Astrocyte (in vitro differentiated cells and primary cell): Measurements from ENCODE around the gene UNC79. TPM values are rescaled to one million over a fixed set of nuclear protein-coding genes. Genes with fewer than 3 reads are reported as not detected.

ENCODE experiments used
- DNase-seq: peaks from one replicate; pipeline ENCODE4 v3.0.0-alpha.2; 2010; ENCODE audit warnings: low read depth
- FAIRE-seq: peaks from 2 replicates; lab custom pipeline; 2011; peaks lifted over from hg19 to GRCh38; lab: Jason Lieb, UNC
- H2AFZ ChIP-seq: 2 replicates; pipeline ENCODE4 v1.6.0; 2012; ENCODE audit warnings: low read depth, low read length, inconsistent platforms
- H3K27ac ChIP-seq: 2 replicates; pipeline ENCODE4 v1.5.1; 2011; ENCODE audit warnings: low read depth, low read length, inconsistent platforms
- H3K27me3 ChIP-seq: 2 replicates; pipeline ENCODE4 v1.6.0; 2011; ENCODE audit warnings: low read length, inconsistent platforms; ENCODE audit not compliant: insufficient read depth
- H3K36me3 ChIP-seq: 2 replicates; pipeline ENCODE4 v1.5.1; 2011; ENCODE audit warnings: low read length, inconsistent platforms; ENCODE audit not compliant: insufficient read depth
- H3K4me1 ChIP-seq: 2 replicates; pipeline ENCODE4 v1.5.1; 2011; ENCODE audit warnings: low read length, inconsistent platforms; ENCODE audit not compliant: insufficient read depth
- H3K4me2 ChIP-seq: 2 replicates; pipeline ENCODE4 v1.6.0; 2012; ENCODE audit warnings: low read length, inconsistent platforms
- H3K4me3 ChIP-seq: 2 replicates; pipeline ENCODE4 v1.5.1; 2011; ENCODE audit warnings: low read depth, mild to moderate bottlenecking, low read length, inconsistent platforms; ENCODE audit not compliant: insufficient read depth
- H3K79me2 ChIP-seq: 2 replicates; pipeline ENCODE4 v1.6.0; 2012; ENCODE audit warnings: mild to moderate bottlenecking, low read length, inconsistent platforms; ENCODE audit not compliant: insufficient read depth
- H3K9ac ChIP-seq: 2 replicates; pipeline ENCODE4 v1.6.0; 2012; ENCODE audit warnings: mild to moderate bottlenecking, low read length, inconsistent platforms
- H3K9me3 ChIP-seq: 2 replicates; pipeline ENCODE4 v1.5.1; 2012; ENCODE audit warnings: low read depth, mild to moderate bottlenecking, low read length, inconsistent platforms; ENCODE audit not compliant: insufficient read depth
- H4K20me1 ChIP-seq: 2 replicates; pipeline ENCODE4 v1.6.0; 2012; ENCODE audit warnings: low read length, inconsistent platforms; ENCODE audit not compliant: insufficient read depth
- H3K27ac Mint-ChIP-seq: one replicate; pipeline ENCODE4 v1.8.0; 2021; ENCODE audit warnings: mild to moderate bottlenecking, mixed read lengths; ENCODE audit not compliant: unreplicated experiment
- H3K27me3 Mint-ChIP-seq: one replicate; pipeline ENCODE4 v1.8.0; 2021; ENCODE audit warnings: low read depth, mixed read lengths; ENCODE audit not compliant: unreplicated experiment
- H3K36me3 Mint-ChIP-seq: one replicate; pipeline ENCODE4 v1.8.0; 2021; ENCODE audit warnings: low read depth, mixed read lengths; ENCODE audit not compliant: unreplicated experiment
- H3K4me1 Mint-ChIP-seq: one replicate; pipeline ENCODE4 v1.8.0; 2021; ENCODE audit warnings: low read depth, mixed read lengths; ENCODE audit not compliant: unreplicated experiment
- H3K4me3 Mint-ChIP-seq: one replicate; pipeline ENCODE4 v1.8.0; 2021; ENCODE audit warnings: mild to moderate bottlenecking, moderate library complexity, mixed read lengths; ENCODE audit not compliant: unreplicated experiment
- H3K9me3 Mint-ChIP-seq: one replicate; pipeline ENCODE4 v1.8.0; 2021; ENCODE audit warnings: mild to moderate bottlenecking, mixed read lengths; ENCODE audit not compliant: unreplicated experiment
- CTCF ChIP-seq: IDR thresholded peaks from 2 replicates; pipeline ENCODE4 v1.5.1; 2011; ENCODE audit warnings: low read depth, mild to moderate bottlenecking, inconsistent platforms, low read length, moderate library complexity; ENCODE audit not compliant: insufficient read depth
- EZH2 ChIP-seq: IDR thresholded peaks from 2 replicates; pipeline ENCODE4 v1.6.1; 2012; ENCODE audit warnings: mild to moderate bottlenecking, low read length, inconsistent platforms; ENCODE audit not compliant: insufficient read depth
- total RNA-seq: library from RNA; stranded (reverse); gene quantifications from 2 replicates; pipeline ENCODE4 v1.2.1, GENCODE V29; 2021

UNC79 gene
- total RNA-seq, 1 donor from 2014 or later = 0.66 TPM

- Histone ChIP-seq H3K4me2 (no peak overlapping the region), H3K79me2 (no peaks in the 10 kb centered on the region), H4K20me1 (no peaks in the 10 kb centered on the region), H3K27me3 (no peaks in the 10 kb centered on the region), H3K9ac (no peak overlapping the region), H3K9me3 (no peaks in the 10 kb centered on the region), H3K4me1 (no peaks in the 10 kb centered on the region), H3K27ac (no peak overlapping the region), H3K4me3 (no peak overlapping the region), H2AFZ (no peak overlapping the region), H3K36me3 (no peaks in the 10 kb centered on the region)
- Mint-ChIP-seq H3K36me3 (no peaks in the 10 kb centered on the region), H3K27ac (no peak overlapping the region), H3K4me3 (no peak overlapping the region), H3K27me3 (peaks cover 4% of the 10 kb centered on the region), H3K9me3 (peaks cover 2% of the 10 kb centered on the region), H3K4me1 (peaks cover 4% of the 10 kb centered on the region)
- no peak for DNase-seq
- FAIRE-seq = no peak
- TF ChIP-seq CTCF (no peak), EZH2 (no peak)
These were observed 243.6 kb downstream of the UNC79 start for GRCh38 chr14:93674343-93674742.

GRCh38 chr14:93675651-93676050 is 244.9 kb downstream of the UNC79 start:
- H3K27ac ChIP-seq = no peak overlapping the region
- H3K79me2 ChIP-seq = no peaks in the 10 kb centered on the region
- Mint-ChIP-seq H3K9me3 (no peaks in the 10 kb centered on the region), H3K27me3 (peaks cover 4% of the 10 kb centered on the region), H3K36me3 (no peaks in the 10 kb centered on the region), H3K4me3 (no peak overlapping the region), H3K4me1 (peaks cover 4% of the 10 kb centered on the region), H3K27ac (no peak overlapping the region)
- H4K20me1 ChIP-seq = no peaks in the 10 kb centered on the region
- H3K9ac ChIP-seq = no peak overlapping the region
- no peaks in the 10 kb centered on the region for H3K9me3 ChIP-seq
- H2AFZ ChIP-seq = no peak overlapping the region
- H3K27me3 ChIP-seq = no peaks in the 10 kb centered on the region
- no peak overlapping the region for H3K4me2 ChIP-seq
- DNase-seq = no peak
- H3K4me3 ChIP-seq = no peak overlapping the region
- H3K36me3 ChIP-seq = no peaks in the 10 kb centered on the region
- no peak for FAIRE-seq
- H3K4me1 ChIP-seq = no peaks in the 10 kb centered on the region
- no peak for TF ChIP-seq EZH2
- TF ChIP-seq CTCF = no peak

- FAIRE-seq (no peak), DNase-seq (no peak)
- H3K9me3 Mint-ChIP-seq = no peaks in the 10 kb centered on the region
- Histone ChIP-seq H3K9me3 (no peaks in the 10 kb centered on the region), H3K79me2 (no peaks in the 10 kb centered on the region), H3K4me2 (no peak overlapping the region), H3K4me3 (no peak overlapping the region), H3K27me3 (no peaks in the 10 kb centered on the region), H3K27ac (no peak overlapping the region), H2AFZ (no peak overlapping the region), H3K36me3 (no peaks in the 10 kb centered on the region), H3K9ac (no peak overlapping the region), H4K20me1 (no peaks in the 10 kb centered on the region), H3K4me1 (no peaks in the 10 kb centered on the region)
- no peaks in the 10 kb centered on the region for H3K36me3 Mint-ChIP-seq
- peaks cover 4% of the 10 kb centered on the region for H3K27me3 Mint-ChIP-seq
- H3K4me3 Mint-ChIP-seq = no peak overlapping the region
- TF ChIP-seq EZH2 = no peak
- no peak for TF ChIP-seq CTCF
- no peak overlapping the region for H3K27ac Mint-ChIP-seq
- peaks cover 4% of the 10 kb centered on the region for H3K4me1 Mint-ChIP-seq
These were observed 245.7 kb downstream of the UNC79 start for GRCh38 chr14:93676416-93676958.
